OCI-LY3 (cell line): ENCODE measurements around the gene LMBR1.

Source experiments
- H2AFZ ChIP-seq: fragments of 200-600, 300-600 bp; shearing (Covaris generic); 2 replicates; pipeline ENCODE4 v1.6.0; 2014; ENCODE audit warnings: antibody characterized with exemption, low read depth, low read length
- H3K27ac ChIP-seq: fragments of 200-600, 300-600 bp; sonication (generic); 2 replicates; pipeline ENCODE4 v1.5.1; 2014; ENCODE audit warnings: mild to moderate bottlenecking, low read length, moderate library complexity, mixed read lengths
- H3K27me3 ChIP-seq: fragments of 200-600, 300-600 bp; sonication (generic); 2 replicates; pipeline ENCODE4 v1.6.1; 2014; ENCODE audit warnings: low read depth, low read length, mixed read lengths
- H3K36me3 ChIP-seq: fragments of 200-600, 300-600 bp; sonication (generic); replicated peaks from 2 replicates; pipeline ENCODE3; 2014; ENCODE audit warnings: low read depth, low read length, mixed read lengths
- H3K4me1 ChIP-seq: fragments of 300-600, 200-600 bp; sonication (generic); 2 replicates; pipeline ENCODE4 v1.6.1; 2014; ENCODE audit warnings: low read length, mixed read lengths
- H3K4me2 ChIP-seq: fragments of 200-600, 300-600 bp; sonication (generic); 2 replicates; pipeline ENCODE4 v1.6.1; 2014; ENCODE audit warnings: low read length, mixed read lengths
- H3K4me3 ChIP-seq: fragments of 300-600, 200-600 bp; sonication (generic); 2 replicates; pipeline ENCODE4 v1.5.1; 2014; ENCODE audit warnings: antibody characterized with exemption, mild to moderate bottlenecking, low read length, moderate library complexity
- H3K79me2 ChIP-seq: fragments of 300-600, 200-600 bp; shearing (Covaris generic); 2 replicates; pipeline ENCODE4 v1.6.1; 2014; ENCODE audit warnings: mild to moderate bottlenecking, low read length, mixed read lengths
- H3K9ac ChIP-seq: fragments of 300-600, 200-600 bp; shearing (Covaris generic); 2 replicates; pipeline ENCODE4 v1.6.0; 2014; ENCODE audit warnings: mild to moderate bottlenecking, low read length, moderate library complexity
- H3K9me3 ChIP-seq: fragments of 200-600, 300-600 bp; shearing (Covaris generic); 2 replicates; pipeline ENCODE4 v1.6.1; 2014; ENCODE audit warnings: low read length, mixed read lengths; ENCODE audit not compliant: insufficient read depth
- H4K20me1 ChIP-seq: fragments of 200-600, 300-600 bp; sonication (generic); 2 replicates; pipeline ENCODE4 v1.6.1; 2016; ENCODE audit warnings: low read length, mixed read lengths; ENCODE audit not compliant: insufficient read depth
- CTCF ChIP-seq: fragments of 200-600, 300-600 bp; sonication (generic); IDR thresholded peaks from 2 replicates; pipeline ENCODE4 v1.5.1; 2014; ENCODE audit warnings: antibody characterized with exemption, low read length, low read depth
- EZH2phosphoT487 ChIP-seq: fragments of 200-600 bp; shearing (Covaris generic); IDR thresholded peaks from 2 replicates; pipeline ENCODE4 v1.6.1; 2018; ENCODE audit warnings: antibody characterized with exemption, mixed run types, low read depth

The LMBR1 gene

GRCh38 chr7:156662277-156662676 lies 230.7 kb downstream of the LMBR1 start:
- no peaks in the 10 kb centered on the region for H4K20me1 ChIP-seq
- H3K27ac ChIP-seq, result no peak overlapping the region
- H2AFZ ChIP-seq, result no peak overlapping the region

GRCh38 chr7:156661637-156662036 lies 231.3 kb downstream of the LMBR1 start:
- no peak overlapping the region for H2AFZ ChIP-seq

More at GRCh38 chr7:156662277-156662676, 230.7 kb downstream of the LMBR1 start:
- H3K4me3 ChIP-seq, result no peak overlapping the region
- H3K79me2 ChIP-seq, result no peaks in the 10 kb centered on the region
- H3K27me3 ChIP-seq, result no peaks in the 10 kb centered on the region
- no peak overlapping the region for H3K9ac ChIP-seq
- no peaks in the 10 kb centered on the region for H3K4me1 ChIP-seq
- no peak for TF ChIP-seq EZH2phosphoT487
- no peak for TF ChIP-seq CTCF
- H3K9me3 ChIP-seq, result no peaks in the 10 kb centered on the region
- H3K4me2 ChIP-seq, result no peak overlapping the region
- H3K36me3 ChIP-seq, result no peaks in the 10 kb centered on the region

GRCh38 chr7:156659961-156660360 lies 233.0 kb downstream of the LMBR1 start:
- Histone ChIP-seq H4K20me1 (no peaks in the 10 kb centered on the region), H3K9ac (no peak overlapping the region), H3K4me1 (peaks cover 17% of the 10 kb centered on the region; the same call in 1 of the 2 replicates), H3K36me3 (no peaks in the 10 kb centered on the region), H3K27ac (no peak overlapping the region), H3K27me3 (no peaks in the 10 kb centered on the region), H3K79me2 (no peaks in the 10 kb centered on the region), H3K4me2 (no peak overlapping the region), H3K4me3 (no peak overlapping the region), H3K9me3 (no peaks in the 10 kb centered on the region), H2AFZ (no peak overlapping the region)
- TF ChIP-seq CTCF (no peak), EZH2phosphoT487 (no peak)

More at GRCh38 chr7:156661637-156662036, 231.3 kb downstream of the LMBR1 start:
- Histone ChIP-seq H3K4me3 (no peak overlapping the region), H3K9me3 (no peaks in the 10 kb centered on the region), H3K4me1 (peaks cover 5% of the 10 kb centered on the region; the same call in 1 of the 2 replicates), H3K4me2 (no peak overlapping the region), H3K27ac (no peak overlapping the region), H3K27me3 (no peaks in the 10 kb centered on the region), H3K36me3 (no peaks in the 10 kb centered on the region), H3K79me2 (no peaks in the 10 kb centered on the region), H4K20me1 (no peaks in the 10 kb centered on the region), H3K9ac (no peak overlapping the region)
- TF ChIP-seq CTCF, result no peak
- no peak for TF ChIP-seq EZH2phosphoT487

GRCh38 chr7:156659203-156659602 lies 233.8 kb downstream of the LMBR1 start:
- H2AFZ ChIP-seq, result no peak overlapping the region
- no peaks in the 10 kb centered on the region for H3K79me2 ChIP-seq
- no peak overlapping the region for H3K4me3 ChIP-seq
- no peaks in the 10 kb centered on the region for H3K36me3 ChIP-seq
- no peaks in the 10 kb centered on the region for H3K9me3 ChIP-seq
- H3K27me3 ChIP-seq, result no peaks in the 10 kb centered on the region
- no peak overlapping the region for H3K9ac ChIP-seq
- H4K20me1 ChIP-seq, result no peaks in the 10 kb centered on the region
- H3K27ac ChIP-seq, result no peak overlapping the region
- H3K4me2 ChIP-seq, result no peak overlapping the region
- H3K4me1 ChIP-seq, result peaks cover 24% of the 10 kb centered on the region
- TF ChIP-seq CTCF (no peak), EZH2phosphoT487 (no peak)
